KMS-11 (cell line): ENCODE data around the gene ZNF70.

Experiments used
- H2AFZ ChIP-seq: fragments of 200-600 bp; sonication (generic); 2 replicates; pipeline ENCODE4 v1.6.1; 2016; ENCODE audit warnings: antibody characterized with exemption, mixed run types, low read depth
- H3K27ac ChIP-seq: fragments of 200-600 bp; sonication (generic); 2 replicates; pipeline ENCODE4 v1.6.1; 2016; ENCODE audit warnings: mild to moderate bottlenecking, mixed run types
- H3K27me3 ChIP-seq: fragments of 200-600 bp; sonication (generic); 2 replicates; pipeline ENCODE4 v1.6.1; 2017; ENCODE audit warnings: mild to moderate bottlenecking, low read depth, mixed run types, moderate library complexity; ENCODE audit not compliant: insufficient read depth
- H3K36me3 ChIP-seq: fragments of 200-600 bp; sonication (generic); 2 replicates; pipeline ENCODE4 v1.6.1; 2017; ENCODE audit warnings: mild to moderate bottlenecking, mixed run types; ENCODE audit not compliant: insufficient read depth
- H3K4me1 ChIP-seq: fragments of 200-600 bp; sonication (generic); 2 replicates; pipeline ENCODE4 v1.6.1; 2016; ENCODE audit warnings: mild to moderate bottlenecking, low read depth, mixed run types; ENCODE audit not compliant: poor library complexity, severe bottlenecking
- H3K4me2 ChIP-seq: fragments of 200-600 bp; sonication (generic); 2 replicates; pipeline ENCODE4 v1.7.0; 2016; ENCODE audit warnings: mild to moderate bottlenecking, mixed run types
- H3K4me3 ChIP-seq: fragments of 200-600 bp; sonication (generic); IDR thresholded peaks from 2 replicates; pipeline ENCODE4 v1.6.1; 2017; ENCODE audit warnings: low read depth, low read length, mixed read lengths; ENCODE audit not compliant: insufficient read depth
- H3K79me2 ChIP-seq: fragments of 200-600 bp; sonication (generic); 2 replicates; pipeline ENCODE4 v1.6.1; 2016; ENCODE audit warnings: low read depth, mixed run types; ENCODE audit not compliant: insufficient read depth
- H3K9ac ChIP-seq: fragments of 200-600 bp; sonication (generic); 2 replicates; pipeline ENCODE4 v1.6.1; 2016; ENCODE audit warnings: mild to moderate bottlenecking, mixed run types
- H4K20me1 ChIP-seq: fragments of 200-600 bp; sonication (generic); 2 replicates; pipeline ENCODE4 v1.6.1; 2016; ENCODE audit warnings: mild to moderate bottlenecking, mixed run types; ENCODE audit not compliant: insufficient read depth
- CTCF ChIP-seq: fragments of 200-600 bp; sonication (generic); conservative IDR thresholded peaks from 2 replicates; pipeline ENCODE4 v1.6.1; 2017; ENCODE audit warnings: low read depth, mild to moderate bottlenecking, antibody characterized with exemption, low read length, moderate library complexity, mixed read lengths

ZNF70 gene

GRCh38 chr22:23778577-23778900 is 27.6 kb upstream of the ZNF70 start:
- Histone ChIP-seq H3K79me2 (no peaks in the 10 kb centered on the region), H3K36me3 (no peaks in the 10 kb centered on the region), H3K27ac (no peak overlapping the region)

DNA sequence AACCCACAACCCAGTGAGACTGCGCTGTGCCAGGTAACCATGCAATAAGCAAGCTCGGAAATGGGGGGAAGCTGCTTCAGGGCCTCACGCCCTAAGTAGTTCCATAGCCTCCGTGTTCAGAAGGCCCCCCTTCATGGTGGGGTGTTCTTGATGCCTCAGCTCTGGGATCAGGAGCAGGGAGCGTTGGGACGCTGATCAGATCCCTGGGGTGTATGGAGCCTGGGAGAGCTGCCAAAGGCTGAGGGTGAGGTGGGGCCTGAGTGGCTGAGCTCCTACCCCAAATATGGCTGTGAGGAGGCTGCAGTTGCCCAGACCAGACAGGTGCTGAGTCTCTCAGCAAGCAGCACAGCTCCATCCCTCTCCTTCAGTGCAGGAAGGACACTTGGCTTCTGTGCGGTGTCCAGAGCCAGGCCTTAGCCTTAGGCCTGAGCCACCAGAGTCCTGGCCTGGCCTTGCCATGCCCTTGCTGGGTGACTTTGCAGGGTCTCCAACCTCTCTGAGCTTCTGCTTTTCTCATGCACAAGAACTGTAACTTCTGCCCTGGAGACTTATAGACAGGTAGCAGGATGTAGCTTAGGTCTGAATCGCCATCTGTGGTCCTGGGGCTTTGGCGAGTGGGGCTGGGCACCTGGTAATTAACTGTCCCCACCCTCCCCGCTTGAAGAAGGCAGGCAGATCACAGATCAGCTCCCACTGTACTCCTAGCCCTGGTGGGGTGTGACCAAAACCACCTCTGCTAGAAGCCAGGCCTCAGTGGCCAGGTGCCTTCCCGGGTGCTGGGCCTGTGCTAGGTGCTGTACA is 27.1 kb upstream of the ZNF70 start:
- Histone ChIP-seq H3K36me3 (no peaks in the 10 kb centered on the region), H2AFZ (no peak overlapping the region), H3K4me1 (peaks cover 8% of the 10 kb centered on the region), H3K9ac (no peak overlapping the region), H4K20me1 (no peaks in the 10 kb centered on the region), H3K4me3 (no peak overlapping the region), H3K4me2 (no peak overlapping the region), H3K27ac (no peak overlapping the region), H3K27me3 (no peaks in the 10 kb centered on the region), H3K79me2 (no peaks in the 10 kb centered on the region)
- no peak for TF ChIP-seq CTCF

More at GRCh38 chr22:23778577-23778900, 27.6 kb upstream of the ZNF70 start:
- Histone ChIP-seq H3K4me2 (no peak overlapping the region), H3K4me3 (no peak overlapping the region), H3K4me1 (peaks cover 2% of the 10 kb centered on the region), H3K9ac (no peak overlapping the region), H4K20me1 (no peaks in the 10 kb centered on the region), H3K27me3 (no peaks in the 10 kb centered on the region), H2AFZ (no peak overlapping the region)
- no peak for TF ChIP-seq CTCF

GRCh38 chr22:23775779-23776375 is 25.0 kb upstream of the ZNF70 start:
- TF ChIP-seq CTCF = no peak
- H3K27ac ChIP-seq = no peak overlapping the region
- H2AFZ ChIP-seq = no peak overlapping the region
- H4K20me1 ChIP-seq = no peaks in the 10 kb centered on the region
- H3K4me3 ChIP-seq = no peak overlapping the region
- peaks cover 24% of the 10 kb centered on the region for H3K4me1 ChIP-seq
- no peaks in the 10 kb centered on the region for H3K27me3 ChIP-seq
- H3K4me2 ChIP-seq = no peak overlapping the region
- H3K36me3 ChIP-seq = no peaks in the 10 kb centered on the region
- no peak overlapping the region for H3K9ac ChIP-seq
- H3K79me2 ChIP-seq = no peaks in the 10 kb centered on the region

GRCh38 chr22:23774922-23775436 is 24.1 kb upstream of the ZNF70 start:
- no peak overlapping the region for H2AFZ ChIP-seq
- H3K4me1 ChIP-seq = peaks cover 33% of the 10 kb centered on the region
- no peak overlapping the region for H3K4me3 ChIP-seq
- H3K9ac ChIP-seq = no peak overlapping the region
- no peaks in the 10 kb centered on the region for H3K36me3 ChIP-seq
- H3K4me2 ChIP-seq = no peak overlapping the region
- no peaks in the 10 kb centered on the region for H4K20me1 ChIP-seq
- no peak for TF ChIP-seq CTCF
- H3K79me2 ChIP-seq = no peaks in the 10 kb centered on the region
- no peaks in the 10 kb centered on the region for H3K27me3 ChIP-seq
- no peak overlapping the region for H3K27ac ChIP-seq
